Cortex of kidney (tissue), 1 donor: ENCODE data around the gene TMEM270.

ENCODE experiments used
- DNase-seq: peaks from one replicate; lab custom pipeline; 2025; lab: John Stamatoyannopoulos, UW

The TMEM270 gene

DNA sequence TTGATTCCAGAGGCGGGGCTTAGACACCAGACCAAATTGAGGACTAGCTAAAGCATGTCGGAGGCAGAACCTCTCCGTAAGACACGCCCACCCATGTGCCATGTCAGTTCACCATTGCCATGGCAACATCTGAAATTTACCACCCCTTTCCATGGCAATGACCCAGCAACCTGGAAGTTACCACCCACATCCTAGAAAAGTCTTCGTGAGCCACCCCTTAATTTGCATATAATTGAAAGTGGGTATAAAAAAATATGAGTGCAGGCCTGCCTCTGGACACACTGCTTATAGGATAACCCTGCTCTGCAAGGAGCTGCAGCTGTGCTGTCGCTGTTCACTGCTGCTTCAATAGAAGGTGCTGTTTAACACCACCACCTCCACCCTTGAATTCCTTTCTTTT, 28.0 kb downstream of the TMEM270 start:
- no peak for DNase-seq

- no peak for DNase-seq
Measured at GRCh38 chr7:73890555-73891147, 29.7 kb downstream of the TMEM270 start.

DNA sequence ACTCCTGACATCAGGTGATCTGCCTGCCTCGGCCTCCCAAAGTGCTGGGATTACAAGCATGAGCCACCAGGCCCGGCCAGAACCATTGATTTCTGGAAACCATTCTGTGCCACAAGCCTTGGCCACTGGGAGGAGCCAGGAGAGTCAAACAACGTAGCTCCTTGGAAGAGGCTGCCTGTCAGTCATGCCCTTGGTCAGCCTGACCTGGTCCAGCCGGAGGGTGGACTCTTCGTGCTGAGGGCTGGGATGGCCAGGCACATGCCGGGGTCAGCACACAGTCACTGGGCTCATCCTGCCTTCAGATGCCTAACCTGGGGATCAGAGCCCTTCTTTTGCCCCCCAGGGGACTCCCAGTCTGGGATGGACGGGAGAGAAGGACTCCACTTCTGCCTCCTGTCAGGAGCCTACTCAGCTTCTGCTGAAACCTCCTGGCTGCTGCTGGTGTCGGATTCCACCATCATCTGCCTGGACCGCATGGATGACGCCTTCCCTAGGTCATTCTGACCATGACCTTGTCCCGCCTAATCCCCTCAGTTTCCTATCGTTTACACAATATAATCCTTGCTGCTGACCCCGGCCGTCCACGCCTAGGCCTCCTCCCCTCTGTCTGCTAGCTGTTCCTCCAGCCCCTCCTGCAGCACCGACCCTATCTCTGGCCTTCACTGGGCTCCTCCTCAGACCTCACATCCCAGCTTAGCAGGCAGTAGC, 30.4 kb downstream of the TMEM270 start:
- no peak for DNase-seq

DNA sequence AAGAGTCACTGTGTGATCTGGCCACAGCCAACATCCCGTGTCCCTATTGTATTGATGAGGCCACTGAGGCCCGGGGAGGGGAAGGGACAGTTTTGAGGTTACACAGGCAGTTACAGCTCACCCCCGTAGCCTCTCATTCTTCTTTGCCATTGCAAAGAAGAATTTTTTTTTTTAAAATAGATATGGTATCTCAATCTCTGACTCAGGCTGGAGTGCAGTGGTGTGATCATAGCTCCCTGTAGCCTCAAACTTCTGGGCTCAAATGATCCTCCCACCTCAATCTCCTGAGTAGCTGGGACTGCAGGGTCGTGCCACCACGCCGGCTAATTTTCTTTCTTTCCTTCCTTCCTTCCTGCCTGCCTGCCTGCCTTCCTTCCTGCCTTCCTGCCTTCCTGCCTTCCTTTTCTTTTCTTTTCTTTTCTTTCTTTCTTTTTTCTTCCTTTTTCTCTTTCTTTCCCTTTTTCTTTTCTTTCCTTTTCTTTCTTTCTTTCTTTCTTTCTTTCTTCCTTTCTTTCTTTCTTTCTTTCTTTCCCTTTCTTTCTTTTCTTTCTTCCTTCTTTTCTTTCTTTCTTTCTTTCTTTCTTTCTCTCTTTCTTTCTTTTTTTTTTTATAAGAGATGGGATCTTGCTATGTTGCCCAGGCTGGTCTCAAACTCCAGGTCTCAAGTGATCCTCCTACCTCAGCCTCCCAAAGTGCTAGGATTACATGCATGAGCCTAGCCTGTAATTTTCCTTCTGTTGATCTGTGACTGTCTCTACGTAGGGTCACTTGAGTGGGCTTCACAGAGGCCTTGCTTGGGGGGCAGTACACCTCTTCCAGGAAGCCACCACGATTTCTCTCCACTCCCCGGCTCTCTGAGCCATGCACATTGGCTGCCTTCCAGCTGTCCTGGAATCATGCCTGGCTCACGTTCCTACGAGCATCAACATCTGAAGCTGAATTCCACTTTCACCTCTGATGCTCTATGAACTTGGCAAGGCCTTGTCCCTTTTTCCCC, 31.3 kb downstream of the TMEM270 start:
- no peak for DNase-seq

GRCh38 chr7:73893342-73894101, 32.6 kb downstream of the TMEM270 start:
- DNase-seq = no peak

DNA sequence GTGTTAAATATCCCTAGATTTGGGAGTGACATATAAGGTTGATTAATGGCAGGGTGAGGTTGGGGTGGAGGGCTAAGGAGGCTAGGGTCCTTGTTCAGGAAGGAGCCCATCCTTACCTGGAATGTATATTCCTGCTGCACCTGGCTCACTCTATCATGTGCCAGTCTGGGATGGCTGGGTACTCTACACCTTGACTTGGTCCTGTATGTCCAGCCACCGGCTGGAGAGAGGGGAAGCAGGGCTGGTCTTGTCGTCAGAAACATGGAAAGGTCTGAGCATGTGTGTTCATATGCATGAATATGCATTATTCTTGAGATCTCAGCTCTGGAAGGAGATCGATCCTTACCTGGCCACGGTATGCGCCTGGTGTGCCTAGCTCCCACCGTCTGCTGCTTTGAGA, 33.2 kb downstream of the TMEM270 start:
- no peak for DNase-seq

DNA sequence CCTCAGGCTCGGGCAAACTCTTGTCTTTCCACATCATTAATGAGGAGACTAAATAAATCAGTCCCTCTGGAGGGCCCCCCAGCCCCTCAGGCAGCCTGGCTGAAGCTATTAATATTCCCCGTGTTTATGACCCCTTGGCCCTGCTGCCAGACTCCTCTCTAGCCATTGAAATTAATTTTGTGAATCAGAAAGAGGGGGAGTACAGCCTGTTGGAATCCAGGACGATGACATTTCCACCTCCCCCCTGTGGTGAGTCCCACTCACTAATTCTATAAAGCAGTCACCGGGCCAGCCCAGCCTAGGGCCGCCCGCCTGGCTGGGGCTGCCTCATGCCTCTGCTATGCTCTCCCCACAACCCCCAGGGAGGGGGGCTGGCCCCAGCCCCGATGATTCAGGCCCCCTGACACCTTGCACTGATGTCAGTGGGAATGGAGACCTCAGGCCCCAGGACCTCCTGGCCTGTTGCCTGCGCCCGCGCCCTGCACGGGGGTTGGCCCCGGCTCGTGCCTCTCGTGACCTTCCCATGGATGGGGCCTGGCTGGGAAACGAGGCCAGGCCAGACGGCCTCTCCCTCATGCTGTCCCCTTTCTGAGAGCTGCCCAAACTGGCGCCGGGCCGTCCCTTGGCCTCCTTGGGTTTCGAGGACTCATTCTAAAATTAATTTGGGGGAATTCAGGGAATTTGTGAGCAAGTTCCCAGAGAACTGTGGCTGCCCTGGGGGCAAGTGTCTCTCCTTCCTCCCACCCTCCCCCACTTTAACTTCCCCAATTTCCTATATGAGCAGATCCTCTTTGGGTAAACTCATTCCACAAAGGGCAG, 34.0 kb downstream of the TMEM270 start:
- no peak for DNase-seq

DNA sequence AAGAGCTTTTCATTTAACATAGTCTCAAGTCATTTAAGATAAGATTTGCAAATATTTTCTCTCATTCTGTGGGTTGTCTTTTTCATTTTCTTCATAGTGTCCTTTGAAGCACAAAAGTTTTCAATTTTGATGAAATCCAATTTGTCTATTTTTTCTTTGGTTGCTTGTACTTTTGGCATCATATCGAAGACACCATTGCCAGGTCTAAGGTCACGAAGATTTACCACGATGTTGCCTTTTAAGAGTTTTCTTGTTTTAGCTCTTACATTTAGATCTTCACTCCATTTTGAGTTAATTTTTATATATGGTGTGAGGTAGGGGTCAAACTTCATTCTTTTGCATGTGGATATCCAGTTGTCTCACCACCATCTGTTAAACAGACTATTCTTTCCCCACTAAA, 34.7 kb downstream of the TMEM270 start:
- no peak for DNase-seq

- DNase-seq = no peak
Measured at GRCh38 chr7:73896454-73896853, 35.5 kb downstream of the TMEM270 start.

DNA sequence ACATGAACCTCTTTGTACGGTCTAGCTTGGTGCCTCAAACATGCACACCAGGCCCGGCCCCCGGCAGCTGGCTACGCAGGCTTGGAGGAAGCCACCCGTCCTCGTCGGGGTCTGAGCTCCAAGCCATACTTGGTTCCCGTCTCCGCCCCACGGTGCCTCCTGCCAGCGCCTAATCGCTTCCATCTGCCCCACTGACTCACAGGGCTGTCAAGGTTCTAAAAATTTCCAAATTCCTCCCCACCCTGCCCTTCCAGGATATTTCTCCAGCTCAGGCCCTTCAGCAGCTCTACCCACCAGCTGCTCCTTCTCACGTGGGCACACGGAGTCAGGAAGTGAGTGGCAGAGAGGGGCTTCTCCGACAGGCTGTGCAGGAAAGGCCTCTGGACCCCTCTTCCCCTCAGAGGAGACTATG, 38.8 kb downstream of the TMEM270 start:
- DNase-seq = no peak

DNA sequence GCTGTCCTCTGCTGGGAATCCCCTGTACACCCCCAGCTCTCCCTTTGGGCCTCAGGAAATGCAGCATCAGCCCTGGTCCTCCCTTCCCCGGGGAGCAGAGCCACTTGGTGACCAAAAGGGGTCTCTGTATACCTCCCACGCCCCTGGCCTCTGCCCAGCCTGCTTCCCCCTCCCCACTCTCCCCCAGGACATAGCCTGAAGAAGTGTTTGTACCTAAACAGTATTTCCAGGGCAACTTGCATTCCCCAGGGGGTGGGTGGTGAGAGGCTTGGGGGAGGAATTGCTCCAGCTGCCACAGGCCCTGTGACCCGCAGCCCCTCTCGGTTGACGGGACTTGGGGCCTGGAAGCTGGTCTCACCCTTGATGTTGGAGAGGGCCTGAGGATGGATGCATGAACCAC, 39.3 kb downstream of the TMEM270 start:
- no peak for DNase-seq

DNA sequence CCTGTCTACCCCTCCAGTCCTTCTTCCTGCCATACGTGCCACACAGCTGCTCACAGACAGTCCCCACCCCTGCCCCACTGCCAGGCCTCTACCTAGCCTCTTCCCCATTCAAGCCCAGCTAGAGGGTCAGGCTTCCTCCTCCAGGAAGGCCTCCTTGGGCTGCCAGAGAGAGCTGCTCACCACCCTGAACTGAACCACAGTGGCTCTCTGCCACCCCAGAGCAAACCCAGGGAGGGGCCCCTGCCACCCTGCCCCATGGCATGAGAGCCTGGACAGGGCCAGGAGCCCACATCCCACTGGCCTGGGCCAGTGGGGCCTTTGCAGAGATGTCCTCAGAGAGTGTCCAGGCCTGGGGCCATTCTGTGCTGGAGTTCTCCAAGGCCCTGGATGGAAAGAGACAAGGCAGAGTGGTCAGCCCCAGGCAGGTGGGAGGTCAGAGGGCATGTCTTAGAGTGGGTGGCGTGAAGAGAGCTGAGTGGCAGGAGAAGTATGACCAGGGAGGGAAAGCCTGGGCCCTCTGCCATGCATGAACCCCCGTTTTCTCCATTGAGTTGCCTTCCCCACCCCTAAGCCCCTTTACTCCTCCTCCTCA, 40.4 kb downstream of the TMEM270 start:
- DNase-seq = no peak

GRCh38 chr7:73901823-73902597, 41.1 kb downstream of the TMEM270 start:
- DNase-seq = no peak

DNA sequence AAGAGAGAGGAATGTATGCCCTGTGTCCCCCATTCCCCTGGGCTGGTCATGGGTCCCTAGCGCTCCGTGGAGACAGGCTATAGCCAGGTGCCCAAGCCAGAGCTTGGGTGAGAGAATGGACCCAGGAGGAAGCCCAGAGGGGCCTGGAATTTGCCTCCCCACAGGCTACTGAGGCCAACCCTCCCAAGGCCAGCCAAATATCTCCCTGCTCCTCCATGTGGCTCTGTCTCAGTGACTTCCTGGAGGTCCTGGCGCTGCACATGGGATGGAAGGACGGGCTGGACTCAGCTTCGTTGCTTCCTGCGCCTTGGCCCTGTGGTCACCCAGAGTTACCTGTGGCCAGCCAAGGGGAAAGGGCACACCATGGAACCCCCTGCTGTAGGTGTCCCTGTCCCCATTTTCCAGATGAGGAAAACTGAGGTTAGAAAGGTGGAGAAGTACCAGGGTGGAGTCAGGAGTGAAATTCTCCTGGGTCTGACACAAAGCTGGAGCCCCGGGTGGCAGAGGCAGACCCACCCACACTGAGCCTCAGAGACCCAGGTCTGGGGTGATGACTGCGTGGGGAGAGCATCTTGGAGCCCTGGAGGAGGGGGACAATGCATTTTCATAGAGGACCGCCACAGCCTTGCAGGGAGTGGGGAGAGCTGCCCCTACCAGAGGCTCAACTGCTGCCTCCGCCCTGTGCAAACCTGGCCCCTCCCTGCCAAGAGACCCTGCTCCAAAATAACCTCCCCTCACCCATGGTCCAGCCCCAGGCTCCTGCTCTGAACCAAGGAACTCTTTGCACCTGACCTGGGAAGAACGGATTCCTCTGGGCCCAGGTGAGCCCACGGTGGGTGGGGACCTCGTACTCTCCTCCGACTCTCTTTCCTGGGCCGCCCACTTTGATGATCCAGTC, 42.6 kb downstream of the TMEM270 start:
- DNase-seq = no peak

DNA sequence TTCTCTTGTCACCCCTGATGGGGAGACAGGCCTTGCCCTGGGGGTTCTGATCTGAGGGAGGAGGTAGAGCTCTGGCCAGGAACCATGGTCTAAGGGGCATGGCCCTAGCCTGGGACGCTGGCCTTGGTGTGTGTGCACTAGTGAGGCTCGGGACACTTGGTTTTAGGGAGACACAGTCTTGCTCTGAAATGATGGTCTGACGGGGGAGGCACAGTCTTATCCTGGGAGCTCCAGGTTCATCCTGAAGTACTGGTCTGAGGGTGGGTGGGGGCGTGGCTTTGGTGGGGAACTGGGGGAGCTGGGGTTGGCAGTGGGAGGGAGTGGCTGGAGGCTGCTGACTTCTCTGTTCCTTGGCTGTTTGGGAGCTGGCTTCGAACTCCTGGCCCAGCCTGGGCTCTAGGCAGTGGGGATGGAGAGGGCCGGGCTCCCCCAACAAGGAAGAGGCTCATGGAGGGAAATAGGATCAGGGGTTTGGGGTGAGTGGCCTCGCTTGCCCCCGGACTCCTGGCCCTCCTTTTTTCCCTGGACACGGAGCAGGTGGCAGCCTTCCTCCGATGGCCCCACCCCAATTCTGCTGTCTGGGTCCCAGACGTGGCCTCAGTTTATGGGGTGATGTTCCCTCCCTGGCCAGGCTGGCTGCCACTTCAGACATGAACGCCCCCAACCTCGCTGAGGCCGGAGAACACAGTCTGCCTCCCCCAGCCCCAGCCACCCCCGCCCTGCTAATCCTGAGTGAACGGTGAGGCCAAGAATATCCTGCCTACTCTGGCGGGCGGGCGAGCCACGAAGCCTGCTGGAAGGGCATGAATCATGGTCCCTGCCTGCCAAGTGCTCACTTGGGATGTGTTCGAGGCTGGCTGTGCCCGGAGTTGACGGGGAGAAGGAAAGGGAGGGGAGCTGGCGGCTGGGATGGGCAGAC, 43.5 kb downstream of the TMEM270 start:
- DNase-seq = no peak

- DNase-seq = no peak
Measured at GRCh38 chr7:73905360-73905759, 44.4 kb downstream of the TMEM270 start.

GRCh38 chr7:73906874-73907273, 45.9 kb downstream of the TMEM270 start:
- DNase-seq = no peak
